ENCODE measurements around the gene ELAC2. TPM values are rescaled to one million over a fixed set of nuclear protein-coding genes. Genes with fewer than 3 reads are reported as not detected.

The ELAC2 gene
- total and polyA plus RNA-seq, 2 of the 8 experiments (the other 6 are each of a cell fraction or from before 2014, with no cell fraction given): 91.6 to 127 TPM

- no peak overlapping the region for H3K4me2 ChIP-seq (ENCODE audit: insufficient read depth in 1 of 2, low read depth in 2 of 2, low read length in 2 of 2)
- H3K79me2 ChIP-seq (ENCODE audit: control insufficient read depth in 1 of 2, insufficient read depth in 2 of 2, low read length in 2 of 2): no peaks in the 10 kb centered on the region
- H3K79me1 ChIP-seq (ENCODE audit: low read depth, low read length): no peaks in the 10 kb centered on the region
- no peaks in the 10 kb centered on the region; a peak in 2 of 7 replicates for H3K4me1 ChIP-seq (replicated peaks in 1 of 4; ENCODE audit: control insufficient read depth in 3 of 4, insufficient read depth in 4 of 4, low read length in 3 of 4)
- H4K91ac ChIP-seq (replicated peaks; ENCODE audit: insufficient read length, low read length): no peak overlapping the region
- no peak overlapping the region for H4K8ac ChIP-seq (ENCODE audit: extremely low read depth, insufficient read depth, low read length)
- no peak overlapping the region for H3K18ac ChIP-seq (ENCODE audit: extremely low read depth, low read length)
- H4K20me1 ChIP-seq (replicated peaks in 1 of 2; ENCODE audit: control insufficient read depth in 1 of 2, insufficient read depth in 2 of 2, low read length in 2 of 2): no peaks in the 10 kb centered on the region
- no peak overlapping the region for H2BK12ac ChIP-seq (ENCODE audit: low read depth, low read length)
- H3K23me2 ChIP-seq (ENCODE audit: low read depth, low read length): peaks cover 2% of the 10 kb centered on the region; the same call in 1 of the 2 replicates
- DNase-seq (ENCODE audit: low read depth in 1 of 2, low spot score in 2 of 2): no peak
- no peak overlapping the region for H3K9ac ChIP-seq (replicated peaks in 1 of 4; ENCODE audit: extremely low read depth in 1 of 4, low read depth in 3 of 4, low read length in 3 of 4)
- H3K23ac ChIP-seq (ENCODE audit: insufficient read length): no peak overlapping the region
- no peak overlapping the region for H4K5ac ChIP-seq (ENCODE audit: insufficient read length, low read depth, low read length)
- H3K27ac ChIP-seq (ENCODE audit: low read depth, low read length): no peak overlapping the region
- TF ChIP-seq RXRA (IDR thresholded peaks at IDR 0.05; ENCODE audit: insufficient read depth, low read depth, low read length) (no peak), SRF (IDR thresholded peaks at IDR 0.05; ENCODE audit: low read depth, low read length) (no peak)
- H2BK120ac ChIP-seq (replicated peaks; ENCODE audit: low read depth, low read length): no peak overlapping the region
- ChIA-PET POLR2A (ENCODE audit: partially characterized antibody) (interaction anchor here (1.0 kb wide), 1 partner anchor 36 kb away, joined by 3 read pairs; no protein-coding TSS in a partner anchor), CTCF (ENCODE audit: partially characterized antibody) (interaction anchor here (1.0 to 1.3 kb wide), 3 partner anchors 17 to 222 kb away, joined by 3 to 5 read pairs (median 4); no protein-coding TSS in a partner anchor)
- no peak overlapping the region for H2AK5ac ChIP-seq (ENCODE audit: low read depth, low read length)
- no peak overlapping the region for H3K4me3 ChIP-seq (ENCODE audit: extremely low read depth in 1 of 4, insufficient read depth in 2 of 4, low read depth in 3 of 4, low read length in 4 of 4)
- no peak overlapping the region for H3K4ac ChIP-seq (replicated peaks; ENCODE audit: insufficient read length, low read depth, low read length)
- H3K36me3 ChIP-seq (ENCODE audit: control insufficient read depth in 2 of 4, insufficient read depth in 4 of 4, low read length in 3 of 4): peaks cover 0 to 4% (median under 1%) of the 10 kb centered on the region in 4 experiments; a peak in 2 of 8 replicates
- 97% methylated on average over 5 of the region's 5 CpGs; no CpG with 5 or more reads in 1 of the 2 experiments for WGBS, 2 experiments (ENCODE audit: extremely low coverage in 1 of 2, insufficient coverage in 1 of 2, insufficient read length in 1 of 2, insufficient replicate concordance in 2 of 2, low coverage in 1 of 2, low lambda C conversion rate in 2 of 2, missing lambda C conversion rate in 1 of 2)
- H2BK20ac ChIP-seq (ENCODE audit: low read length): no peak overlapping the region
- H3K9me3 ChIP-seq (ENCODE audit: insufficient read depth in 2 of 2, low read depth in 1 of 2, low read length in 1 of 2): no peaks in the 10 kb centered on the region
- H2BK15ac ChIP-seq (ENCODE audit: low read length): no peak overlapping the region
- no peak overlapping the region for H3K14ac ChIP-seq (ENCODE audit: insufficient read length)
- no peak overlapping the region for H2AFZ ChIP-seq (ENCODE audit: low read length)
- H3K27me3 ChIP-seq (replicated peaks in 1 of 4; ENCODE audit: control insufficient read depth in 3 of 4, extremely low read depth in 1 of 4, insufficient read depth in 3 of 4, low read length in 3 of 4): no peaks in the 10 kb centered on the region
- no peak overlapping the region for H2BK5ac ChIP-seq (ENCODE audit: low read depth, low read length)
- no peak for FAIRE-seq
- no peak overlapping the region for H3K56ac ChIP-seq (replicated peaks; ENCODE audit: insufficient read length, low read depth, low read length)
Measured at GRCh38 chr17:12964162-12964561, 53.7 kb downstream of the ELAC2 start.

Measured in H1 (cell line).